ENCODE measurements around the gene HDAC9. TPM values are rescaled to one million over a fixed set of nuclear protein-coding genes. Genes with fewer than 3 reads are reported as not detected.
A peak's percentile ranks its signal among the peaks of the same experiment; 100 is the strongest.

The HDAC9 gene
- total RNA-seq, 1 experiment from 2014 or later, result 2.1 TPM

DNA sequence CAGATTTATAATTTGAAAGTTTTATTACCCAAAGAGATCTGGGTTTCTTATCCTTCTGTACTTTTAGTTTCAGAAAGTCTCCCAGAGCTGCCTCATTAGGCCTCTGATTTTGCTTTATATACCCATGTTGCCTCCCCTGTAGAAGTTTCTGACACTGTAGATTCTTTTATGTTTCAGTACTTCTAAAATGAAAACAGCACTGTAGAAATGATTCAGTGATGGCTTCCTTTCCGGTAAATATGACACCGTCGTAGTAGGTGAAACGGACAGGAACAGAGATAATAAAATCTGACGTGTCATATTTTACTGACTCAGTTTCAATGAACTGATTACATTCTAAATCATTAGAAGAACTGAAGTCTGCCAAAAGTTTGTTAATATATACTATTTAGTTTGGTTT is 349.2 kb downstream of the HDAC9 start:
- Histone ChIP-seq H3K4me3 (ENCODE audit: insufficient read depth, low read depth, low read length) (no peak overlapping the region), H3K36me3 (replicated peaks; ENCODE audit: control insufficient read depth, insufficient read depth, low read length) (no peaks in the 10 kb centered on the region), H3K27me3 (ENCODE audit: control insufficient read depth, insufficient read depth, low read length) (no peaks in the 10 kb centered on the region)
- DNase-seq, result no peak

DNA sequence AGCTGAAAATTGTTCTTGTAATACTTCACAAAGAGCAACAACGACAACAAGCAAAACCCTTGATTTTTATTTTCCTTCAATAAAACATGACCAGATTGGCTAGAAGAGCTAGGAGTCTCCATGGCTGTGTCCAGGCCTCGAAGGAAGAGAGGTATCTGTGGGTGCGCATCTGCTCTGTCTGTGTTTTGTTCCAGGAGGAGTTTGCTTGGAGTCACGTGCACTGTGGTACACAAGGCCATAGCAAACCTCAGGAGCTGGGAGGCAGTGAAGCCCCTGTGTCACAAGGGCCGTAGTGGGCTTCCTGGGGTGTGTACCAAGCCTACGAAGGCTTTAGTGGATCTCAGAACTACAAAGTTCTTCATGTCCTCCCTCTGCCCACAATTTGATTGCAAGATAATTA is 350.2 kb downstream of the HDAC9 start:
- Histone ChIP-seq H3K36me3 (replicated peaks; ENCODE audit: control insufficient read depth, insufficient read depth, low read length) (no peaks in the 10 kb centered on the region), H3K27me3 (ENCODE audit: control insufficient read depth, insufficient read depth, low read length) (no peaks in the 10 kb centered on the region), H3K4me3 (ENCODE audit: insufficient read depth, low read depth, low read length) (no peak overlapping the region)
- DNase-seq, result no peak

DNA sequence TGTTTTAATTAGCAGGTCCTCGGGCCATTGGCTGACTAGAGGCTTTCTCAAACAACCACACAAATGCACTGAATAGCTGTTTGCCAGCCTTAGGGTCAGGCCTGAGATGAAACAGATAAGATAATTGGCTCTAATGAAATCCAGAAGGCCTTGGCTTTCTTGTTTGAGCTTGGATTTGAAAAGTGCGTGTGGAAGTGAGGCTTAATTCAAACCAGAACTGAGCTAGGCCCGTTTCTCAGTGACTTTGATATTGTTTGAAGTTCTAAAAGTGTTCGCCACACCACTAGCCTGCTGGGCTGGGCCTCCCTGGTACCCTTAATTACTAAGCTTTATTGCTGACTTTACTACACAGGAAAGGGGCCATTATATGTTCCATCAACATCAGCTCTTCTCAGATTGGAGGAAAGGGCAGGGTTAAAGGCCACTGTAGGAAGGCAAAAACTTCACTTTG is 351.2 kb downstream of the HDAC9 start:
- DNase-seq, result no peak
- H3K36me3 ChIP-seq (replicated peaks; ENCODE audit: control insufficient read depth, insufficient read depth, low read length), result no peaks in the 10 kb centered on the region
- H3K4me3 ChIP-seq (ENCODE audit: insufficient read depth, low read depth, low read length), result no peak overlapping the region
- H3K27me3 ChIP-seq (ENCODE audit: control insufficient read depth, insufficient read depth, low read length), result no peaks in the 10 kb centered on the region

DNA sequence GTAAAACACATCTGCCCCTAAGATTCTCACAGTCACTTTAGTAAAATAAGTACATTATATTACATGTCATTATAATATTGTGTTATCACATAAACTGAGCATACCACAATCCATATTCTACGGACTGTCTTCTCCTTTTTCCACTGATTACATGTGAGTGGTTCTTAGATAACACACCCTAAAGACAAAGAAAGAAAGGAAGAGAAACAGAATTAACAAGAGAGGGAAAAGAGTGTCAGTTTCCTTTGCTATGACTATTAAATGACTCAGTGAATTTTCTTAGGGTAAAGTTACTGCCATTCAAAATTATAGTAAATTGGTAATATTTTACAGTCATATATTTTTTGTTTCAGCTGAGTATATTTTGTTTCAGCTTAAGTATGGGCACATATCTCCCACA is 353.6 kb downstream of the HDAC9 start:
- Histone ChIP-seq H3K36me3 (replicated peaks; ENCODE audit: control insufficient read depth, insufficient read depth, low read length) (no peaks in the 10 kb centered on the region), H3K27me3 (ENCODE audit: control insufficient read depth, insufficient read depth, low read length) (no peaks in the 10 kb centered on the region), H3K4me3 (ENCODE audit: insufficient read depth, low read depth, low read length) (no peak overlapping the region)
- no peak for DNase-seq

DNA sequence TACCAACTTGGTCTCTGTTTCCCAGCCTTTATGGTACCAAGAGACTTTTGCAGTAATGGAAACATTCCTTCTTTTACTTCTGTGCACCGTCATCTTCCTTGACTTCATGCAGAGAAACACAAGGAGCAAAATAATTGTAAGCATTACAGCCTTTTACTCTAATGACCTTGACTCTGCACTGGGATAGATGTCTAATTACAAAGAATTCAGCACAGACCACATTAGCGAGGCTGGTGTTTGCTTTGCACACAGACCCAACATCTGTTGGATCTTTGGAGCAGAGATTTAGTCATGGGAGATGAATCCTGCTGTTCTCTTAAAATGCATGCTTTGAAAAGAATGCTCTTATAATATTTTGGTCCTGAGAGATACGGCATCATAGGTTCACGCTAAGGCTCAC is 360.2 kb downstream of the HDAC9 start:
- H3K36me3 ChIP-seq (replicated peaks; ENCODE audit: control insufficient read depth, insufficient read depth, low read length), result no peaks in the 10 kb centered on the region
- H3K4me3 ChIP-seq (ENCODE audit: insufficient read depth, low read depth, low read length), result no peak overlapping the region
- DNase-seq, result no peak
- H3K27me3 ChIP-seq (ENCODE audit: control insufficient read depth, insufficient read depth, low read length), result no peaks in the 10 kb centered on the region

DNA sequence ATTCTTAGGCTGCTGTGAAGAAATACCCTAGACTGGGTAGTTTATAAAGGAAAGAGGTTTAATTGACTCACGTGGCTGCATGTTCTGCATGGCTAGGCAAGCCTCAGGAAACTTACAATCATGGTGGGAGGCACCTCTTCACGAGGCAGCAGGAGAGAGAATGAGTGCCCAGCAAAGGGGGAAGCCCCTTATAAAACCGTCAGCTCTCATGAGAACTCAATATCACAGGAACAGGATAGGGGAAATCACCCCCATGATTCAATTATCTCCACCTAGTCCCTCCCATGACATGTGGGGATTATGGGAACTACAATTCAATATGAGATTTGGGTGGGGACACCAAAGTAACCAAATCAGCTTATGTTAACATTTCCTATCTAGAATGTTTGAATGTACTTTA is 362.7 kb downstream of the HDAC9 start:
- no peak for DNase-seq
- no peak overlapping the region for H3K4me3 ChIP-seq (ENCODE audit: insufficient read depth, low read depth, low read length)
- no peaks in the 10 kb centered on the region for H3K36me3 ChIP-seq (replicated peaks; ENCODE audit: control insufficient read depth, insufficient read depth, low read length)
- no peaks in the 10 kb centered on the region for H3K27me3 ChIP-seq (ENCODE audit: control insufficient read depth, insufficient read depth, low read length)

DNA sequence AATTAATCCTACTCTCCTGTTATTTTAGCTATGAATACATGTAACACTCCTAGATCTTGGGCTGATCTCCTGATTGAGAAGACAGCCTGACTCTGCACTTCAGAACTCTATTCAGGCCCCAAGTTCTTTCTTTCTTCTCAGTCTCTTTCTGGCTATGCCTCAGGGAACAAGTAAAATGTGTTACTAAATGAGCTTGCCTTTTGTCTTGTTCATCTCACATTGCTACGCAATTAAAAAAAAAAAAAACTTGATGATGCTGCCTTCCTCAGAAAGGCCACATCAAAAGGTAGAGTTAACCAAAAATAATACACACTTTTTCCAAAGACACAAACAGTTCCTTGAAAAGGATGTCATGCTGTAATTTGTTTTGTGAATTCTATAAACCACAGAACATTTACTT is 363.8 kb downstream of the HDAC9 start:
- Histone ChIP-seq H3K36me3 (replicated peaks; ENCODE audit: control insufficient read depth, insufficient read depth, low read length) (no peaks in the 10 kb centered on the region), H3K4me3 (ENCODE audit: insufficient read depth, low read depth, low read length) (no peak overlapping the region), H3K27me3 (ENCODE audit: control insufficient read depth, insufficient read depth, low read length) (no peaks in the 10 kb centered on the region)
- no peak for DNase-seq

DNA sequence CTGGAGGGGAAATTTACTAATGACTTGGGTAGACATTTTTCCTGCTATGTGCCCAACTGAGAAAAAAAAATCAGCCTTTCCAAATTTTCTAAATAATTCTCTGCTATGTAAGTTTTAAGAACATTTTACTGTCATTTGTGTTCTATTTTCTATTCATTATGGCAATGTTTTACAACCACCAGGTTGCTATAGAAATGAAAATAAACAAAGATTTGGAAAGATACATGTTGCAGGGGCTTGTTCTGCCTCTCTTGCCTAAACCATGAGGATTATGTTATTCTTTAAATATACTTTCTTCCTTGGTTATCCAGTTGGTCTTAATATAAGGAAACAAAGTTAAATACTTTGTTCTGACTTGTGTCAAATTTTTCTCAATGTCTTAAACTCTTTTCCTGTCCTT is 364.7 kb downstream of the HDAC9 start:
- Histone ChIP-seq H3K27me3 (ENCODE audit: control insufficient read depth, insufficient read depth, low read length) (no peaks in the 10 kb centered on the region), H3K4me3 (ENCODE audit: insufficient read depth, low read depth, low read length) (no peak overlapping the region), H3K36me3 (replicated peaks; ENCODE audit: control insufficient read depth, insufficient read depth, low read length) (no peaks in the 10 kb centered on the region)
- no peak for DNase-seq

DNA sequence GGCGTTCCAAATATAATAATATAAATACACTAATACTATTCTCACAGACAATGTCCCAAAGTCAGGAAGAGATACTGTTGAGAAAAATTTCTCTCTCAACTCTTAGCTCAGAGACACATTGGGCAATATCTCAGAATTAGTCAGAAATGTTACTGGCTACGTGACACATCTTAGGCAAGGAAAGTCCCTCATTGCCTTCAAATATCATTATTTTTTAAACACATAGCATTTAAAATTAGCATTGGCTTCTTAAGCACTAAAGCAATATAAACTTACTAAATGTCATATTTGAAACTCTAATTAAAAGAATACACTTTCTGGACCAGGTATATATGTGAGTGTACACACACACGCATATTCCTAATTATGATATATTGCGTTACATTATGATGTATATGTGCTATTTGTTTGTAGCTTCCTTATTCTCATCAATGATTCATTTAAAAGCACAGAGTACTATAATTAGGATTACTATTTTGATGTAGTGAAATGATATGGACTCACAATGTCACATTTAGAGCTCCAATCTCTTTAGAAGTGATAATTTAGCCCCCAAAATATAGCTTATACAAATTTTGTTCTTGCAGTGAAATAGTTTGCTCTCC is 366.1 kb downstream of the HDAC9 start:
- no peak overlapping the region for H3K4me3 ChIP-seq (ENCODE audit: insufficient read depth, low read depth, low read length)
- H3K27me3 ChIP-seq (ENCODE audit: control insufficient read depth, insufficient read depth, low read length), result no peaks in the 10 kb centered on the region
- DNase-seq, result no peak
- no peaks in the 10 kb centered on the region for H3K36me3 ChIP-seq (replicated peaks; ENCODE audit: control insufficient read depth, insufficient read depth, low read length)

DNA sequence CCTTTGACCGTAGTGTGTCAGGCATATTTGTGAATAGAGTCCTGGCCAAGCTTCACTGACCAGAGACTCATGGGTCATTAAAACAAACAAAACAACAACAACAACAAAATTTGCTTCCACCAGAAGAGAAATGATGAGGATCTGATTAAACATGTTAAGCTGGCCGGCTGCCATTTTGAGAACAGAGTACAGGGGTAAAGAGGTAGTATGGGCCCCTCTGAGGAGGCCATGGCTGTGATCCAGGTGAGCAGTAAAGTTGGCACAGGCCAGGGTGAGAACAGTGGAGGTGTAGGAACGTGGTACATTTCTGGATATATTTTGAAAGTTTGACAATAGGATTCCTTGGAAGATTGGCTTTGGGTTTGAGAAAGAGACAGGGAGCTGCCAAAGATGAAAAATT is 369.4 kb downstream of the HDAC9 start:
- H3K27me3 ChIP-seq (ENCODE audit: control insufficient read depth, insufficient read depth, low read length), result no peaks in the 10 kb centered on the region
- no peak overlapping the region for H3K4me3 ChIP-seq (ENCODE audit: insufficient read depth, low read depth, low read length)
- no peaks in the 10 kb centered on the region for H3K36me3 ChIP-seq (replicated peaks; ENCODE audit: control insufficient read depth, insufficient read depth, low read length)
- DNase-seq, result no peak

DNA sequence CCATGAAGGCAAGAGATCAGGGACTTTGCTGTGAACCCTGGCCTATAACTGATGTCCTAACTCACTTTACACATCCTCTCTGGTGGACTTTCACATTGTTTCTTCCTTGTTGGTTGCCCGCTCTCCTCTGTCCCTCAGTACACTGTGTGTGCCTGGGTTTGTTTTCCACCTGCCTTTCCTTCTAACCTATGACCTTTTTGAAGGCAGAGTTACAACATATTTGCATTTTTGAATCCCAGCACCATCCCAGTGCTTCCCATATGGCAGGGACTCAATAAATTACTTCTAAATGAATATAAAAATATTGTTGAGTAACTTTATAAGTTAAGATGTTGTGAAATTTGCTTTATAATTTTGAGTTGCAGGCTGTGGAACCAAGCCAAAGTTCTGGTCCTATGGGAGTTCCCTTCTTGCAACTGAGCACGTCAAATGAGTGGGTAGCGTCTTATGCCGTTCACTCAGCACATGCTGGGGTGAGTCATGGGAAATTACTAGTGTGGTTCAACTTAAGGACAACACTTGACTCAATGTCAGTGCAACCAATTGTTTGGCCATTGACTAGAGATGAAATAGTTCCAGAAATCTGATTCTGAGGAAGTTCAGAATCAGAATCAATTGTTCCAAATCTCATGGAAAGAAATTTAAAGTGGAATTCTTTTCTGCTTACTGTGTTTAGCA is 370.9 kb downstream of the HDAC9 start:
- Histone ChIP-seq H3K36me3 (replicated peaks; ENCODE audit: control insufficient read depth, insufficient read depth, low read length) (no peaks in the 10 kb centered on the region), H3K27me3 (ENCODE audit: control insufficient read depth, insufficient read depth, low read length) (no peaks in the 10 kb centered on the region), H3K4me3 (ENCODE audit: insufficient read depth, low read depth, low read length) (no peak overlapping the region)
- no peak for DNase-seq

DNA sequence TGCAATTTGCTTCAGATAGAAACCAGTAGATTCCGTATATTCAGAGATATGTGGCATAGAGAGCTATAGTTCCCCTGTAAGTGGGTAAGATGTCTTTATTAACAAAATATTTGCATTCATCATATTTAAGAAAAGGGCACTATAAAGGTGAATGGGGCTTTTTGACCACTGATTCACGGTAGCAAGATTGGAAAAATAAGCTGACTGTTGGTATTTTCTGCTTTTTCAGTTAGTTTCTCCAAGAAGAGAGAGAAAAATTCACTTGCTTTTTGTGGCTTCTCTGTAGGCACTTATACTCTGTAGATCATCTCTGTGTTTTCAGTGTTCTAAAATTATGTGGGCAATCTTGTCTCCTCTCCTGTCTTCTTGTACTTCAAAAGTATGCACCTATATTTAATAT is 376.8 kb downstream of the HDAC9 start:
- H3K36me3 ChIP-seq (replicated peaks; ENCODE audit: control insufficient read depth, insufficient read depth, low read length), result no peaks in the 10 kb centered on the region
- H3K27me3 ChIP-seq (ENCODE audit: control insufficient read depth, insufficient read depth, low read length), result no peaks in the 10 kb centered on the region
- no peak for DNase-seq
- no peak overlapping the region for H3K4me3 ChIP-seq (ENCODE audit: insufficient read depth, low read depth, low read length)

DNA sequence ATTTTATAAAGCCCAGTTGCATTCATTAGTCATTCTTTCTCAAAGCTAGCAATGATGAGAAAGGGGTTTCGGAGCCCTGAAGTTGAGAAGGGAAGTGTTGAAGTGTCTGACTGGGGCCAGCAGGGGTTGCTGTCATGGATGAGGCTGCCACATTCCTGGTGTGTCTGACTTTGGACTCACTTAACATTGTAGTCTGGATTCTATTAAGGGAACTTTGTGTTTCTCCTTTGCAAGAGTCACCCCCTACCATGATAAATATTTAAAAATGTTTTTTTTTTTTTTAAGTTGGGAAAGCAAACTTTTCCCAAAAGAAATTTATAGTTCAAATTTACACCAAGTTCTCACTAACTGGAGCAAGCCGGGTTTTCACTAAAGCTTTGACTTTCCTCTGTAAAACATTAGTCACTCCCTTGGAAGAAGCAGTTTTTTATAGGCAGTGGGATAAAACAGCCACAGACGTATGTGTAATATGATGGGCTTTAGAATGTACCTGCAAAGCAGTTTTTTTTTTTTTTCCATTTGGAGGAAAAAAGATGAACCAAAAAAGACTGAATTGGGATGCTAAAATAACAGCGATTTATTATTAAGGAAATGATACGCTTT is 378.3 kb downstream of the HDAC9 start:
- Histone ChIP-seq H3K36me3 (replicated peaks; ENCODE audit: control insufficient read depth, insufficient read depth, low read length) (no peaks in the 10 kb centered on the region), H3K4me3 (ENCODE audit: insufficient read depth, low read depth, low read length) (no peak overlapping the region), H3K27me3 (ENCODE audit: control insufficient read depth, insufficient read depth, low read length) (no peaks in the 10 kb centered on the region)
- DNase-seq, result peak; percentile 23

DNA sequence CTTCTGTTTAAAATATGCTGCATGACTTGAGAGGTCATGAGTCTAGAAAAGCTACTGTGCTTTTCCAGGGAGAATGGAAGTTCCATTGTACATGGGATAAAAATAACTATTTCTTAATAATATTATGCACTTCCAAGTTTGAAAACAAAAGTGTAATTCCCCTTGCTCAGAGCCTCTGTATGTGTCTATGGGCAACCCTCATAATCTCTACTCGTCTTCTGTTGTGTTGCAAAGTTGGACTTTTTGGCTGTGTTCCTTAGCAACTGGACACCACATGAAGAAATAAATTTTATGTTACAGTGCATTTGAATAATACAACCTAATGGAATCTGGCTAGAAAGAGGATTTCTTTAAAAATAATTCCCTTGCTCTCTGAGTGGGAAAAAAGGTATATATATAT is 379.3 kb downstream of the HDAC9 start:
- Histone ChIP-seq H3K27me3 (ENCODE audit: control insufficient read depth, insufficient read depth, low read length) (no peaks in the 10 kb centered on the region), H3K4me3 (ENCODE audit: insufficient read depth, low read depth, low read length) (no peak overlapping the region), H3K36me3 (replicated peaks; ENCODE audit: control insufficient read depth, insufficient read depth, low read length) (no peaks in the 10 kb centered on the region)
- no peak for DNase-seq

DNA sequence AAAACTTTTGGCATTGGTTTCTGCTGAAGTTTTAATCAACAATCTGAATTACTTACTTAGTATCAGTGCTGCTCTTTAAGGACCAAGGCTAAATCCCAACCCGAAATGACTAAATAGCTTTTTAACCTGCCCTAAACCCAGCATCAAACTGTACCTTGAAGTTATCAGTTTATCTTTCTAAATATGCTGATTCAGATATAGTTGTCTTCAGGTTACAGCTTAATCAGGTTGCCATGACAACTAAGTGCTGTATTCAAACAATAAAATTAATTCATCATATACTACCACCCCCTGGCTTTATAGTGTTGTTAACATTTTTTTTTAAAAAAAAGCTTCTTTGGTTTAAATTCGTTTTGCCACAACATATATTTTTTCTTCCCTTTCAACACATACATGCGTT is 382.3 kb downstream of the HDAC9 start:
- no peak for DNase-seq
- Histone ChIP-seq H3K4me3 (ENCODE audit: insufficient read depth, low read depth, low read length) (no peak overlapping the region), H3K36me3 (replicated peaks; ENCODE audit: control insufficient read depth, insufficient read depth, low read length) (no peaks in the 10 kb centered on the region), H3K27me3 (ENCODE audit: control insufficient read depth, insufficient read depth, low read length) (no peaks in the 10 kb centered on the region)
